ENCODE data around the gene S100PBP.

The S100PBP gene

DNA sequence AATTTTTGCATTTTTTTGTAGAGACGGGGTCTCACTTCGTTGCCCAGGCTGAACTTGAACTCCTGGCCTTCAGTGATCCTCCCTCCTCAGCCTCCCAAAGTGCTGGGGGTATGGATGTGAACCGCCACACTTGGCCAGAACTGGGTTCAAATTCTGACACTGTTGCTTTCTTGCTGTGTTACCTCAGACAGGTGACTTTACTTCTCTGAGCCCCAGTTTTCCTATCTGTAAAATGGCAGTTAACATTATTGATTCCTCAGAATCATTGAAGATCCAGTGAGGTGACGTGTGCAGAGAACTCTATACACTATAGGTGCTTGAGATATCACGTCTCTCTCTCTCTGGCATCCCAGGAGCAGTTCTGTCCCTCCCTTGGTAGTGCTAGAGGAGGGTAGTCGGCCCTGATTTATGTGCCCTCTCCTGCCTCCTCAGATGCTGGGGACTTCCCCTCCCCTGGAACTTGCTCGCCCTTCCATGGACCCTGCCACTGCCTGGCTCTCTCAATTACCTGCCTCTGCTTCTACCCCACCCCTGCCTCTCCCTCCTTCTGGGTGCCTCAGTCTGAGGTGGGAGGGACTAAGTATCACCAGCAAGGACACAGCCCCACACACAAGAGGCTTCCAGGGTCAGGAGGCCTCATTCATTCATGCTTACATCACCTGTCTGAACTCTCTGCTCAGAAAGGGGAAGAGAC lies 66.0 kb downstream of the S100PBP start:
- Histone ChIP-seq H3K27me3 (replicated peaks) (peaks cover 21% of the 10 kb centered on the region), H3K4me3 (ENCODE audit: low read depth, low read length) (no peak overlapping the region), H3K36me3 (replicated peaks) (no peaks in the 10 kb centered on the region), H3K27ac (no peak overlapping the region)
- TF ChIP-seq, protein P1, sequence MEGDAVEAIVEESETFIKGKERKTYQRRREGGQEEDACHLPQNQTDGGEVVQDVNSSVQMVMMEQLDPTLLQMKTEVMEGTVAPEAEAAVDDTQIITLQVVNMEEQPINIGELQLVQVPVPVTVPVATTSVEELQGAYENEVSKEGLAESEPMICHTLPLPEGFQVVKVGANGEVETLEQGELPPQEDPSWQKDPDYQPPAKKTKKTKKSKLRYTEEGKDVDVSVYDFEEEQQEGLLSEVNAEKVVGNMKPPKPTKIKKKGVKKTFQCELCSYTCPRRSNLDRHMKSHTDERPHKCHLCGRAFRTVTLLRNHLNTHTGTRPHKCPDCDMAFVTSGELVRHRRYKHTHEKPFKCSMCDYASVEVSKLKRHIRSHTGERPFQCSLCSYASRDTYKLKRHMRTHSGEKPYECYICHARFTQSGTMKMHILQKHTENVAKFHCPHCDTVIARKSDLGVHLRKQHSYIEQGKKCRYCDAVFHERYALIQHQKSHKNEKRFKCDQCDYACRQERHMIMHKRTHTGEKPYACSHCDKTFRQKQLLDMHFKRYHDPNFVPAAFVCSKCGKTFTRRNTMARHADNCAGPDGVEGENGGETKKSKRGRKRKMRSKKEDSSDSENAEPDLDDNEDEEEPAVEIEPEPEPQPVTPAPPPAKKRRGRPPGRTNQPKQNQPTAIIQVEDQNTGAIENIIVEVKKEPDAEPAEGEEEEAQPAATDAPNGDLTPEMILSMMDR (IDR thresholded peaks at IDR 0.05; ENCODE audit: low read depth, low read length, missing control alignments) = no peak
- in situ Hi-C loops (cut with HindIII; ENCODE audit: low pct_ligation_motif_present, low sequenced_read_pairs) = no loop called here
- no peak for DNase-seq

DNA sequence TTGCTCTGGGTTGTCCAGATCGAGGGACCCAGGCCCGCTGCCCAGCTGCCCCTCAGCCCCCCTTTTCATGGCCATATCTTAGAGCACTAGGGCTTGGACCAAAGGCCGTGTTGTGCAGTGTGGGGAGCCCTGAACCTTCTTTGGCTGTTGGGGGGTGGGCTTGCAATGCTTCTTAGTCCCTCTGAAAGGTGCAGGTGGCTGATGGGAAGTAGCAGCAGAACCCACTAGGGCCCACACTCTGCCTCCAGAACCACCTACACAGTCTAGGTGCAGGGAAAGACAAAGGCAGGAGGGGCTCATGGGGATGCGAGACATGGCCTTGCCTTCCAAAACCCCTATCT lies 66.5 kb downstream of the S100PBP start:
- no peak for DNase-seq
- in situ Hi-C loops (cut with HindIII; ENCODE audit: low pct_ligation_motif_present, low sequenced_read_pairs) = no loop called here
- no peaks in the 10 kb centered on the region for H3K36me3 ChIP-seq (replicated peaks)
- H3K27me3 ChIP-seq (replicated peaks) = peaks cover 21% of the 10 kb centered on the region
- TF ChIP-seq, protein P1 (IDR thresholded peaks at IDR 0.05; ENCODE audit: low read depth, low read length, missing control alignments) = no peak
- no peak overlapping the region for H3K27ac ChIP-seq
- no peak overlapping the region for H3K4me3 ChIP-seq (ENCODE audit: low read depth, low read length)

DNA sequence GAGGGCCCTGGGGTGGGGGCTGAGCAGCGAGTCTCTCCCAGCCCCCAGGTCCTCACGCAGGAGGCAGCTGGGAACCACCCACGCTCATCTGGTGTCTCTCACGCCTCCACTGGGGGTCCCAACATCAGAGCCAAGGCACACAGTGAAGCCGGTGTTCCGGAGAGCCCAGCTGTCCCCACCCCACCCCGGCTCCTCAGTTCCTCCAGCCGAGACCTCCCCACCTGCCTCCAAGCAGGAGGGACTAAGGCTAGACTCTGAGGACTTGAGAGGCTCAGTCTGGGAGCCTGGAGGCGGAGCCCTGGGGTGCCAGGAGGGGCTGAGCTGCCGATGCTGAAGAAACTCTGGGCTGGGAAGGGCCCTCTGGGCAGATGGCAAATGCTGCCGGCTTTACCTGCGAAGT lies 67.3 kb downstream of the S100PBP start:
- TF ChIP-seq, protein P1 (IDR thresholded peaks at IDR 0.05; ENCODE audit: low read depth, low read length, missing control alignments) = no peak
- Histone ChIP-seq H3K27me3 (replicated peaks) (peaks cover 21% of the 10 kb centered on the region), H3K36me3 (replicated peaks) (no peaks in the 10 kb centered on the region), H3K27ac (no peak overlapping the region), H3K4me3 (ENCODE audit: low read depth, low read length) (no peak overlapping the region)
- no peak for DNase-seq
- in situ Hi-C loops (cut with HindIII; ENCODE audit: low pct_ligation_motif_present, low sequenced_read_pairs) = no loop called here

DNA sequence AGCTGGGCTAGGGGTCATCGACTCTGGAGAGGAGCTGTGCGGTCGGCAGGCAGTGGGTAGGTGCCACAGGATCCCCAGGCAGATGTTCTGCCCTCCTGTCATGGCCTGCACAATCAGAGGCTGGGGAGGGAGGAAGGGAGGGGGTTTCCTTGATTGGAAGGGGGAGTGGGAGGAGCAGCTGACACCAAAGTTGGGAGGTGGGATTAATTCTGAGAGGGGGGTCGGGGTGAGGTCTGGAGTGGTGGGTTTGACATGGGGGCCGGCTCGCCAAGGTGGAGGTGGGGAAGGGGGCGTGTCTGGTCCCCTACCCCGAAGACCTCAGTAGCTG lies 68.2 kb downstream of the S100PBP start:
- Histone ChIP-seq H3K27ac (no peak overlapping the region), H3K4me3 (ENCODE audit: low read depth, low read length) (no peak overlapping the region), H3K27me3 (replicated peaks) (peaks cover 25% of the 10 kb centered on the region), H3K36me3 (replicated peaks) (no peaks in the 10 kb centered on the region)
- TF ChIP-seq, protein P1 (IDR thresholded peaks at IDR 0.05; ENCODE audit: low read depth, low read length, missing control alignments) = no peak
- DNase-seq = no peak
- in situ Hi-C loops (cut with HindIII; ENCODE audit: low pct_ligation_motif_present, low sequenced_read_pairs) = no loop called here

DNA sequence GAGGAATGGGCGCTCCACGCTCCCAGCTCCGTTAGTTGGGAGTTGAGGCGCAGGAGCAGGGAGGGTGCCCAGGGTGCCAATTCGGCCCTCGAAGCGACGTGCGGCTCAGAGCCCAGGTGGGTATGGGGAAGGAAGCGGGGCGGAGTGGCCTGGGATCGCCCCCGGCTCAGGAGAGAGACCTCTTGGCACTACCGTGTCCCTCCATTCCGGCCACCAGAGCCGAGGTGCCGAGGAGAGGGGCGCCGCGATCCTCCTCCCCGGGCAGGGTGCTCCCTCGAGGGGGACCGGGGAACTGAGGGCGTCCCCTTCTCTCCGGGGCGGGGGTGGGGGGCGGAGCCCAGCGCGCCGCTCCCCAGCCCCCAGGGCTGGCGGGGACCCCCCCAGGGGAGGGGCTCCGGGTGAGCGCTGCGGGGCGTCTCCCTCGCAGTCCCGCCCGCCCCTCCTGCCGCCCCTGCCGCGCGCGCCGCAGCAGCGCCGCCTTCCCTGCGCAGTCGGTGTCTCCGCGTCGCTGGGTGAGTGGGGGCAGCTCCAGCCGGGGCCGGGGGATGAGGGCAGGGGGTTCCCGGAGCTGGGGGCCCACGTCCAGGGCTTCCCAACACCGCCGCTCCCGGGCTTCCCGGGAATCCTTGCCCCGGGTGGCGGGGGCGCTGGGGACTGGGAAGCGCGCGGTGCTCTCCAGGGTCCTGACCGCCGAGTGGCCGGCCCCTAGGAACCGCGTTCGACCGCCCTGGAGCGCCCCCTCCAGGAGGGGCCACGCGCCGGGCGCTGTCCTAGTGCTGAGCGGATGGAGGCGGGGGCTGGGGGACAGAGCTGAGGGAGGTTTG lies 68.8 kb downstream of the S100PBP start, which contains the start of gene HPCA:
HPCA (plus strand) TSS at position 488 of the 824 bp plus-strand sequence. CDS start 2,408 bp downstream, outside the sequence.
- no peaks in the 10 kb centered on the region for H3K36me3 ChIP-seq (replicated peaks)
- in situ Hi-C loops (cut with HindIII; ENCODE audit: low pct_ligation_motif_present, low sequenced_read_pairs) = no loop called here
- no peak within 1 kb of the TSS for H3K27ac ChIP-seq
- TF ChIP-seq, protein P1 (IDR thresholded peaks at IDR 0.05; ENCODE audit: low read depth, low read length, missing control alignments) = peak; percentile 85
- H3K4me3 ChIP-seq (ENCODE audit: low read depth, low read length) = no peak within 1 kb of the TSS
- peaks cover 28% of the 10 kb centered on the region for H3K27me3 ChIP-seq (replicated peaks)
- DNase-seq = peak; percentile 12

Data from brain microvascular endothelial cell (primary cell).